ENCODE measurements around the gene ING3.

ING3 gene

DNA sequence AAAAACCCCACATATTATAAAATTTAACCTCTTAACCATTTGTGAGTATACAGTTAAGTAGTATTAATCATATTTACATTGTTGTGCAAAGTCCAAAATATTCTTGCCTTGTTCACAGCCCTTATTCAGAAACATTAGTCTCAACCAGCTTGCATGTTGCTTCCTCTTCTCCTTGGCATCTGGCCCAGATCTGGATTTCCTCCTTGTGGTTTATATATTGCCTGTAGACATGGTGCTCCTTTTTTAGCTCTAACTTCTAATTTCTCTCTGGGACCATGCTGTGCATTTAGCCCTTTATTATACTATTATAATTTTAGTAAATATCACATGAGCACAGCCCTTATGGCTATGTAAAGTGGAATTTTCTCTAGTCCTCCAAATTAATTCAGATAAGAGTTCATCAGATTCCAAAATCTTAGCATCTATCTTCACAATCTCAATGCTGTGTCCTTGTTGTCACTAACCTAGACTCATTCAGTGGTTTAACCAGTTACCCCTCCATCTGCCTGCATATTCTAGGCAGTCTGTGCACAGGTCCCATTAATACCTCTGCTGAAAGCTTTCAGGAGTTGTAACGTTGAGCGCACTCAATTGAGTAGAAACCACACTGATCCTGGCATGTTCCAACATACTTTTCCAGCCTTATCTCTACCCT, 45.9 kb downstream of the ING3 start:
- Histone ChIP-seq H2AFZ (ENCODE audit: low read depth, low read length, severe bottlenecking) (no peak overlapping the region), H3F3A (ENCODE audit: insufficient read depth) (no peaks in the 10 kb centered on the region), H4K20me1 (ENCODE audit: low read depth, low read length) (no peaks in the 10 kb centered on the region), H3K4me3 (ENCODE audit: insufficient read depth, low read length, poor library complexity, severe bottlenecking) (no peak overlapping the region), H3K9me2 (replicated peaks; ENCODE audit: insufficient read depth, low read length) (no peaks in the 10 kb centered on the region), H3K36me3 (ENCODE audit: low read length) (no peaks in the 10 kb centered on the region), H3K4me2 (ENCODE audit: low read depth, low read length, poor library complexity, severe bottlenecking) (no peak overlapping the region), H3K79me2 (ENCODE audit: insufficient read depth, low read length) (no peaks in the 10 kb centered on the region), H3K9me3 (ENCODE audit: insufficient read depth, low read length) (no peaks in the 10 kb centered on the region), H3K27ac (ENCODE audit: low read depth, low read length) (no peak overlapping the region), H3K9ac (ENCODE audit: low read length) (no peak overlapping the region), H3K27me3 (ENCODE audit: low read length) (no peaks in the 10 kb centered on the region)
- no peak for TF ChIP-seq EZH2phosphoT487 (conservative IDR thresholded peaks at IDR 0.05; ENCODE audit: low read length)
- TF ChIP-seq, protein P1, sequence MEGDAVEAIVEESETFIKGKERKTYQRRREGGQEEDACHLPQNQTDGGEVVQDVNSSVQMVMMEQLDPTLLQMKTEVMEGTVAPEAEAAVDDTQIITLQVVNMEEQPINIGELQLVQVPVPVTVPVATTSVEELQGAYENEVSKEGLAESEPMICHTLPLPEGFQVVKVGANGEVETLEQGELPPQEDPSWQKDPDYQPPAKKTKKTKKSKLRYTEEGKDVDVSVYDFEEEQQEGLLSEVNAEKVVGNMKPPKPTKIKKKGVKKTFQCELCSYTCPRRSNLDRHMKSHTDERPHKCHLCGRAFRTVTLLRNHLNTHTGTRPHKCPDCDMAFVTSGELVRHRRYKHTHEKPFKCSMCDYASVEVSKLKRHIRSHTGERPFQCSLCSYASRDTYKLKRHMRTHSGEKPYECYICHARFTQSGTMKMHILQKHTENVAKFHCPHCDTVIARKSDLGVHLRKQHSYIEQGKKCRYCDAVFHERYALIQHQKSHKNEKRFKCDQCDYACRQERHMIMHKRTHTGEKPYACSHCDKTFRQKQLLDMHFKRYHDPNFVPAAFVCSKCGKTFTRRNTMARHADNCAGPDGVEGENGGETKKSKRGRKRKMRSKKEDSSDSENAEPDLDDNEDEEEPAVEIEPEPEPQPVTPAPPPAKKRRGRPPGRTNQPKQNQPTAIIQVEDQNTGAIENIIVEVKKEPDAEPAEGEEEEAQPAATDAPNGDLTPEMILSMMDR (IDR thresholded peaks at IDR 0.05; ENCODE audit: insufficient read depth, low read length, poor library complexity, severe bottlenecking) = no peak

DNA sequence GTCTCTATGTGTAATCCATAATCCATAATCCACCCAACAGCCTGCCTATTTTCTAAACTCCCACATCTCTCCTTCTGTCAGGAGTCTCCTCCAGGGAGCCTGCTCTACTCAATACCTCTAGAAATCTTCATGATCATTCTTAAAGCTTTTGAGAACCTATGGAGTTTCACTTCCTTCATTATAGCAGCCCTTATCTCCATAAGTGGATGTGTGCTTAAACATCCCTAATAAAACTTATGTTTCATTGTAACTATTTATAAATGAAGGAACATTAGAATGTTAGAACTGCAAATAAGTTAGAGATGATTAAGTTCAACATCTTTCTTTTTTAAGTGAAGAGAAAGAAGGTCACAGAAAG, 46.4 kb downstream of the ING3 start:
- H3K36me3 ChIP-seq (ENCODE audit: low read length) = no peaks in the 10 kb centered on the region
- H2AFZ ChIP-seq (ENCODE audit: low read depth, low read length, severe bottlenecking) = no peak overlapping the region
- H3K9ac ChIP-seq (ENCODE audit: low read length) = no peak overlapping the region
- no peaks in the 10 kb centered on the region for H3K9me3 ChIP-seq (ENCODE audit: insufficient read depth, low read length)
- no peaks in the 10 kb centered on the region for H3F3A ChIP-seq (ENCODE audit: insufficient read depth)
- no peaks in the 10 kb centered on the region for H3K27me3 ChIP-seq (ENCODE audit: low read length)
- H4K20me1 ChIP-seq (ENCODE audit: low read depth, low read length) = no peaks in the 10 kb centered on the region
- H3K27ac ChIP-seq (ENCODE audit: low read depth, low read length) = no peak overlapping the region
- no peaks in the 10 kb centered on the region for H3K79me2 ChIP-seq (ENCODE audit: insufficient read depth, low read length)
- TF ChIP-seq, protein P1 (IDR thresholded peaks at IDR 0.05; ENCODE audit: insufficient read depth, low read length, poor library complexity, severe bottlenecking) = no peak
- H3K4me3 ChIP-seq (ENCODE audit: insufficient read depth, low read length, poor library complexity, severe bottlenecking) = no peak overlapping the region
- no peaks in the 10 kb centered on the region for H3K9me2 ChIP-seq (replicated peaks; ENCODE audit: insufficient read depth, low read length)
- H3K4me2 ChIP-seq (ENCODE audit: low read depth, low read length, poor library complexity, severe bottlenecking) = no peak overlapping the region

DNA sequence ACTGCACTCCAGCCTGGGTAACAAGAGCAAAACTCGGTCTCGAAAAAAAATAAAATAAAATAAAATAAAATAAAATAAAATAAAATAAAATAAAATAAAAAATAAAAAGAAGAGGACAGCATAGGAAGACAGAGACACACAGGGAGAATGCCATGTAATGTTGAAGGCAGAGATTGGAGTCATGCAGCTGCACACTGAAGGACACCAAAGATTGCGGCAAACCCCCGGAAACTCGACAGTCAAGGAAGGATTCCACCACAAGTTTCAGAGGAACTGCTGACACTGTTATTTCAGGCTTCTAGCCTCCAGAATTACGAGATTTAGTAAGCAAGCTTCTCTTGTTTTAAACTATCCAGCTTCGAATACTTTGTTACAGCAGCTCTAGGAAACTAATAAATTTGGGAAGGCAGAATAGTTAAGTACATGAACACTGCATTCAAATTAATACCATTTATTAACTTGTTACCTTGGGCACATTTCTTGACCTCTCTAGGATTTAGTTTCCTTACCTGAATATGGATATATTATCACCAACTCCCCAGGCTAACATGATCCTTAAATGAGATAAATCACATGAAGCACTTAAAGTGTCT, 47.4 kb downstream of the ING3 start:
- H3K4me3 ChIP-seq (ENCODE audit: insufficient read depth, low read length, poor library complexity, severe bottlenecking) = no peak overlapping the region
- H3K36me3 ChIP-seq (ENCODE audit: low read length) = no peaks in the 10 kb centered on the region
- H3K9ac ChIP-seq (ENCODE audit: low read length) = no peak overlapping the region
- H3K27ac ChIP-seq (ENCODE audit: low read depth, low read length) = no peak overlapping the region
- no peaks in the 10 kb centered on the region for H4K20me1 ChIP-seq (ENCODE audit: low read depth, low read length)
- TF ChIP-seq, protein P1 (IDR thresholded peaks at IDR 0.05; ENCODE audit: insufficient read depth, low read length, poor library complexity, severe bottlenecking) = no peak
- H3F3A ChIP-seq (ENCODE audit: insufficient read depth) = no peaks in the 10 kb centered on the region
- no peaks in the 10 kb centered on the region for H3K9me2 ChIP-seq (replicated peaks; ENCODE audit: insufficient read depth, low read length)
- no peaks in the 10 kb centered on the region for H3K27me3 ChIP-seq (ENCODE audit: low read length)
- no peak overlapping the region for H3K4me2 ChIP-seq (ENCODE audit: low read depth, low read length, poor library complexity, severe bottlenecking)
- no peaks in the 10 kb centered on the region for H3K9me3 ChIP-seq (ENCODE audit: insufficient read depth, low read length)
- H2AFZ ChIP-seq (ENCODE audit: low read depth, low read length, severe bottlenecking) = no peak overlapping the region
- H3K79me2 ChIP-seq (ENCODE audit: insufficient read depth, low read length) = no peaks in the 10 kb centered on the region
